GM18499 (cell line): ENCODE measurements around the gene APEX1.

Source experiments
- ATAC-seq: cut with Tn5 transposase; IDR thresholded peaks from one replicate; pipeline ENCODE4 v1.9.1; 2021; ENCODE audit warnings: moderate number of reproducible peaks; ENCODE audit not compliant: insufficient read depth, unreplicated experiment

APEX1 gene

GRCh38 chr14:20454516-20455354 lies at the start of gene APEX1, which contains the start of gene OSGEP:
TSS of gene APEX1 (plus strand) at chr14:20455226. CDS start at chr14:20455646, 420 bp downstream.
TSS of gene OSGEP (minus strand) at chr14:20454812. CDS start at chr14:20454683, 129 bp downstream.
- ATAC-seq = peak; percentile 74

DNA sequence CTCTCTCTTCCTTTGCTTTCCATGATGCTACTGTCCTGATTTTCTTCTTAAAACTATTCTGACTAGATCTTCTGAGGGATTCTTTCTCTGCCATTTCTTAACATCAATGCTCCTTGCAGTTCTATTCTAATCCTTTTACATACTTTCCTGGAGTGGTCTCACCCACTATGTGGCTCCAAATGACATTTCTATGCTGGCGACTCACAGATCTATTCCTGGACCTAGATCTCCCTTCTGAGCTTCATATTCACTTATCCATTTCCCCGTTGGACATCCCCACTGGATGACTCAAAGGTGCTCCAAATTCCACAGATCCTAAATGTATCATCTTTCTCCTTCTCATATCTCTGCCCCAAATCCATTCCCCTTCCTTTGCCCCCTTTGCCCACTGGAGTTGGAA lies 45.8 kb upstream of the APEX1 start:
- ATAC-seq = no peak

GRCh38 chr14:20412411-20412810 lies 42.6 kb upstream of the APEX1 start:
- ATAC-seq = peak; percentile 62

GRCh38 chr14:20412876-20413743 lies 41.9 kb upstream of the APEX1 start, which contains the start of gene TEP1:
TSS of gene TEP1 (minus strand) at chr14:20413501. CDS start at chr14:20408439, 5,062 bp downstream.
- no peak for ATAC-seq

- no peak for ATAC-seq
Measured at GRCh38 chr14:20413744-20414082, 41.3 kb upstream of the APEX1 start.

- ATAC-seq = no peak
Measured at GRCh38 chr14:20415782-20416206, 39.2 kb upstream of the APEX1 start.

GRCh38 chr14:20416223-20416622 lies 38.8 kb upstream of the APEX1 start:
- ATAC-seq = no peak

- ATAC-seq = no peak
Measured at GRCh38 chr14:20417250-20418186, 37.5 kb upstream of the APEX1 start.

DNA sequence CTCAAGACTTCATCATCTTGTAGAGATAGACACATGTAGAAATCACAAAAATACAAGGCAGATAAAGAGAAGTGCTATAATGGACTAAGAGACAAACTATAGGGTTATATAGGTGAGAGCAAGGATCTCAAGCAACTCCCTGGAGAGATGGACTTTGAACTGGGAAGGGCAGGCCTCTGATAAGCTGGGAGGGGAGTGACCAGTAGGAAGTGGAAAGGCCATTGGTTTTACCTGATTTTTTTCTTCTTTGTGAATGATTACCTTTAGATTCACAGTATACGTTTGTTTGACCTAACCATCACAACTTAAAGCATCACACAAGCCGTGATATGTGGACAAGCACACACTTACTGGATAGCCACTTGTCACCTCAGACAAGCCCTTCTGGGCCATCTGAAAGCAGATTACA lies 36.5 kb upstream of the APEX1 start:
- ATAC-seq = no peak

GRCh38 chr14:20419419-20419818 lies 35.6 kb upstream of the APEX1 start:
- ATAC-seq = no peak

GRCh38 chr14:20421267-20421666 lies 33.8 kb upstream of the APEX1 start:
- ATAC-seq = no peak

- ATAC-seq = no peak
Measured at GRCh38 chr14:20422886-20423285, 32.1 kb upstream of the APEX1 start.

DNA sequence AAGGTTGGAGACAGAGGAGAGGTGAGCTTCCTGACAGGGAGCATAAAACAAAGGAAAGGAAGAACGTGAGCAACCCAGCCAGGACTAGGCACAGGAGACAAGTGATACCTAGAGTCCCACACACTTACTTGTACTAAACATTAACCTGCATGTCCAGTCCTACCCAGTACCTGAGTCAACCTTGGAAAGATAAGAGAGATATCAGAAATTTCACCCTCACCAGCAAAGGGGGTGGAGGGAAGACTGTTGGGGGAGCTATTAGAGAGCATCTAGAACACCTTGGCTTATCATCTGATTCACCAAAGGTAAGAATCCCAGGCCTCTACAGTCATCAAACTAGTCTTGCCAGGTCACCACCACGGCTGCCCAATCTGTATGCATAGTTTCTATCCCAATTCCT lies 30.2 kb upstream of the APEX1 start:
- ATAC-seq = no peak

DNA sequence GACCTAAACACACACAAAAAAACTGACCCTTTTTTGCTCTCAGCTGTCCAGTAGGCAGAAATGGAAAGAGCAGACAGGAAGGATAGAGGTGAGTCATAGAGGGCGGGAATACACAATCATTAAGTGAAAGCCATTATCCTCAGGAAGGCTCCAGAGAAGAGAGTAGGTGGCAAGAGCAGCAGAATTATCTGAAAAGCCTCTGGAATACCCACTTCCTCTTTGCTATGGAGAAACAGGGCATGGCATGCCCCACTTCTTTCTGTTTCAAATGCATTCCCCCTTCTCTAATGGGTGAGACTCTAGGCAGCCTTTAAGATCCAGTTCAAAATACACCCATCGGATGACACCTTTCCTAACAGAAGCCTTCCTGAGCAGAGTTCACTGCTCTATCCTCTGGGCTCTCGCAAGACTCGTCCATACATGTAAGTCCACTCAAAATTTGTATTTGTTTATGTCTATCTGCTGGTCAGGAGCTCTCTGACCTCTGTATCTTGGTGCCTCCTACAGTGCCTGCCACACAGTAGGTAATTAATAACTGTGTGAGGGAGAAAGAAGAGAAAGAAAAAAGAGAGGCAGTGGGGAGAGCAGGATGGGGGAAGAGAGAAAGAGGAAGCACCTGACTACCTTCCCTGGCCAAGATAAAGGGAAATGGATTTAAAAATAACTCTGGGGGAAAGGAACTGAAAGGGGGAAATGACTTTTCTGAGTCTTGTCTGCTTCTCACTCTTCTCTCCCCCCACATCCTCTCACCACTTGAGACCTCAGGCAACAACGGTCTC lies 27.6 kb upstream of the APEX1 start:
- ATAC-seq = peak; percentile 59

- no peak for ATAC-seq
Measured at GRCh38 chr14:20428010-20428365, 27.0 kb upstream of the APEX1 start.

DNA sequence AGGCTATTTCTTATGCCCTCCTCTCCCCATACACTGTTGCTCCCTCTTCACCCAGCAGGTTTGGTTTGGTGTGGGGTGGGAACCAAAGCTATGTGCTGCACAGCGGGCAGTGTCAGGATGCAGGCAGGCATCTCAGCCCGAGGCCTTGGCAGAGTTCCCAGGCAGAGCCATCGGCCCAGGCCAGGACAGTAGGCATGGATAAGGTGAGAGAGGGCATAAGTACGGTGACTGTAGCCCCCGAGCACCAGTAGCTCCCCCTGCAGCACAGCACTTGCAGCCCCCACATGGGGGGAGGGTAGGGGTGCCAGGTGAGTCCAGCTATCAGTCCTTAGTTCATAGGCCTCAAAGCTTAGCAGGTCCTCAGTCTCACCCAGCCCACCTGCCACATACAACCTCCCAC lies 26.2 kb upstream of the APEX1 start:
- no peak for ATAC-seq

DNA sequence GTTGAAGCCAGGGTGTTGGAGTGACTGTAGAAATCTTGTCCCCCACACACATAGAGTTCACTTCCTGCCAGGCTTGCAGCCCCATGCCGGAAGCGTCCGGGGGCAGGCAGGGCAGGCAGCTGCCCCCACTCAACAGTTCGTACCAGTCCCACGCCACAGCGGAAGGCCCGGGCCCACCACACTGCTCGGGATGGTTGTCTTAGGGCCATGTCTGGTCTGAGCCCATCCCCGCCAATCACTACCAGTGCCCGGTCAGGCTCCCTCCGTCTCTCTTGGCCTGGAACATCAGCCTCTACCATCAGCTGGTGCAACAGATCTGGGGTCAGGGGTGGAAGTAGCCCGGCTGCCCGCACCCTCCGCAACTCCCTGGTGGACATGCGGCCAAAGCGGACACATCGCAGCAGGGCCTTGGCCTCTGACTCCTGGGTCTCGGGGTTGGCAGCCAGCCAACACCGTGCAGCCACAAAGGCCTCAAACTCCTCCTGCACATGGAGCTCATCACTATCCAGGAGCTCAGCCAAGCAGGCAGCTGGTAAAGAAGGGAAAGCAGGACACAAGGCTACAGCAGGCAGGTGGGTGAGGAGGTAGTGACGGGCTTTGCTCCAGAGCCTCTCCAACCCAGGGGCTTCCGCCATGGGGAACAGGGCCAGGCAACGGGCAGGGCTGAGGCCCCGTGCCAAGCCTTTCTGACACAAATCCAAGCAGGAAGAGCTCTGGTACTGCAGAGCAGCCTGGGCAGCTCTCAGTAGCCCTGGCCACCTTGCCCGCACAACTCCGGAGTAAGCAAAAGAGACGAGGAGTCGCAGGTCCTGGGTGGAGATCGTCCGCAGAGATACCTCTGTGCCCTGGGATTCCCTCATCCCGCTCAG lies 25.0 kb upstream of the APEX1 start:
- ATAC-seq = no peak
